Stimulated activated effector memory CD8-positive, alpha-beta T cell treated with anti-CD3 and anti-CD28 coated beads, Interleukin-12 subunit alpha, Interleukin-12 subunit beta, amount 100 ng/mL, for 72 hours (primary cell): Measurements from ENCODE around the gene PRLHR.

ENCODE experiments used
- ATAC-seq: fragments of 150-1000 bp; cut with Tn5 transposase; 2 replicates; pipeline ENCODE4 v1.10.0; 2021
- DNase-seq, 2 donors: peaks; one replicate each; pipeline ENCODE4 v3.0.0; 2021 to 2022; ENCODE audit warnings: low spot score in 2 of 2
- H3K27ac Mint-ChIP-seq: one replicate; pipeline ENCODE4 v1.8.0; 2022; ENCODE audit warnings: mild to moderate bottlenecking, mixed read lengths
- H3K36me3 Mint-ChIP-seq: one replicate; pipeline ENCODE4 v1.8.0; 2022; ENCODE audit warnings: mild to moderate bottlenecking, mixed read lengths
- H3K4me1 Mint-ChIP-seq: one replicate; pipeline ENCODE4 v1.8.0; 2022; ENCODE audit warnings: mixed read lengths
- H3K4me3 Mint-ChIP-seq: one replicate; pipeline ENCODE4 v1.8.0; 2022; ENCODE audit warnings: mild to moderate bottlenecking, mixed read lengths
- H3K9me3 Mint-ChIP-seq: one replicate; pipeline ENCODE4 v1.8.0; 2022; ENCODE audit warnings: mixed read lengths

Gene PRLHR

DNA sequence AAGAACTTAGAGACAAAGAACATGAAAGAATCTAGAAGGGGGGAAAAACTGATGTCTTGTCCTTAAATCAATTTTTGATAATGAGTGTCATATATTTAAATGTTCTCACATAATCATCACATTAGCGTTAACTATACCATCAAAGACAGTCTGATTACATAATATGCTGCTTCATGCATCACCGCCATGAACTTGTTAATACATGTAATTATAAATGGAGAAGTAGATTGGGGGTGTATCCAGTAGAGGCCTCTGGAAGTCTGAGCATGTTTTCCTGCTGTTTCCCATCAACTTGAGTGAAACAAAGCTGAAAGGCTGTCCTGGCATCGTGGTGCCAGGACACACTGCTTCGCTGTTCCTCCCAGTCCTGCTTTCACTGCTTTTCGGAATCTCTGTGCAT, 48.2 kb downstream of the PRLHR start:
- Mint-ChIP-seq H3K36me3 (no peaks in the 10 kb centered on the region), H3K27ac (no peak overlapping the region), H3K4me1 (peaks cover 4% of the 10 kb centered on the region), H3K9me3 (no peaks in the 10 kb centered on the region), H3K4me3 (no peak overlapping the region)
- ATAC-seq = no peak
- no peak for DNase-seq

DNA sequence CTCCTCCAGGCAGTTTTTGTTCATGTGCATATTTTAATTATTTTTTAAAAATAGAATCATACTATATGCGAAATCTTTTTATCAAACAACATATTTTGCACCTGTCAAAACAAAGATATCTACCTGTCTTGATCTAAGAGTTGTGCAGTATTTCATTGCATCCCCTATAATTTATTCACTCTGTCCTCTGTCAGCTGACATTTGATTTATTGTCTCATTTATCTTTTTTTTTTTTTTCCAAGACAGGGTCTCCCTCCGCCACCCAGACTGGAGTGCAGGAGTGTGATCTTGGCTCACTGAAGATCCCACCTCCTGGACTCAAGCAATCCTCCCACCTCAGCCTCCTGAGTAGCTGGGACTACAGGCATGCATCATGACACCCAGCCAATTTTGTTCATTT, 49.0 kb downstream of the PRLHR start:
- DNase-seq (no peak), ATAC-seq (no peak)
- Mint-ChIP-seq H3K4me1 (peaks cover 4% of the 10 kb centered on the region), H3K36me3 (no peaks in the 10 kb centered on the region), H3K27ac (no peak overlapping the region), H3K4me3 (no peak overlapping the region), H3K9me3 (no peaks in the 10 kb centered on the region)

GRCh38 chr10:118545381-118545780, 50.1 kb downstream of the PRLHR start:
- H3K27ac Mint-ChIP-seq = no peak overlapping the region
- no peaks in the 10 kb centered on the region for H3K9me3 Mint-ChIP-seq
- H3K4me1 Mint-ChIP-seq = peaks cover 4% of the 10 kb centered on the region
- H3K36me3 Mint-ChIP-seq = no peaks in the 10 kb centered on the region
- ATAC-seq (no peak), DNase-seq (no peak)
- H3K4me3 Mint-ChIP-seq = no peak overlapping the region

DNA sequence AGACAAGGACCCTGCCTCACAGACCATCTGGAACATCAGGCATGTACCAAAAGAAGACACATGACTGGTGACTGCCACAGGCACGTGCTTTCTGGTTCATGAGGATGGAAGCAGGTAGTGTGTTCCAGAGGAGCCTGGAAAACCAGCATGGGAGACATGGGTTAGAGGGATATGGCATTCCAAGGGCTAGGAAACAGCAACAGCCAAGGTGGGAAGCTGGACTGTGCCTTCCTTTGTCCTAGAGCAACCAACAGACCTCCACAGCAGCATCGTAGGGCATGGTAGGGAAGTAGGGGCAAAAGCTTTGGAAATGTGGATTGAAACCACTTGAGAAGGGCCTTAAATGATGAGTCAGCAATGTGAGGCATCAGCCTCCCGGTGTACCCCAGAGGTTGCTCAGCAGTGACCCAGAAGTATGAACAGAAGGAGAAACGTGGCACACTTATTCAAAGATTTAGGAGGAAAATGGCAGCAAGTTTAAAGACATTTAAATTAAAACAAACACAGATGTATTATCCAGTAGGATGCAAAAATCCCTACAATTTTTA, 51.0 kb downstream of the PRLHR start:
- Mint-ChIP-seq H3K27ac (no peak overlapping the region), H3K4me3 (no peak overlapping the region), H3K9me3 (no peaks in the 10 kb centered on the region), H3K36me3 (no peaks in the 10 kb centered on the region), H3K4me1 (peaks cover 4% of the 10 kb centered on the region)
- ATAC-seq = no peak
- no peak for DNase-seq

- Mint-ChIP-seq H3K4me1 (peaks cover 4% of the 10 kb centered on the region), H3K9me3 (no peaks in the 10 kb centered on the region), H3K4me3 (no peak overlapping the region), H3K36me3 (no peaks in the 10 kb centered on the region), H3K27ac (no peak overlapping the region)
- no peak for DNase-seq
- peak; percentile 74 for ATAC-seq
Observed at GRCh38 chr10:118543714-118544400, 51.6 kb downstream of the PRLHR start.

GRCh38 chr10:118542745-118543144, 52.7 kb downstream of the PRLHR start:
- Mint-ChIP-seq H3K9me3 (no peaks in the 10 kb centered on the region), H3K27ac (no peak overlapping the region), H3K4me3 (no peak overlapping the region), H3K4me1 (peaks cover 4% of the 10 kb centered on the region), H3K36me3 (no peaks in the 10 kb centered on the region)
- no peak for DNase-seq
- ATAC-seq = no peak

- Mint-ChIP-seq H3K4me1 (peaks cover 4% of the 10 kb centered on the region), H3K36me3 (no peaks in the 10 kb centered on the region), H3K4me3 (no peak overlapping the region), H3K27ac (no peak overlapping the region), H3K9me3 (no peaks in the 10 kb centered on the region)
- no peak for ATAC-seq
- DNase-seq = no peak
Observed at GRCh38 chr10:118542205-118542604, 53.2 kb downstream of the PRLHR start.

DNA sequence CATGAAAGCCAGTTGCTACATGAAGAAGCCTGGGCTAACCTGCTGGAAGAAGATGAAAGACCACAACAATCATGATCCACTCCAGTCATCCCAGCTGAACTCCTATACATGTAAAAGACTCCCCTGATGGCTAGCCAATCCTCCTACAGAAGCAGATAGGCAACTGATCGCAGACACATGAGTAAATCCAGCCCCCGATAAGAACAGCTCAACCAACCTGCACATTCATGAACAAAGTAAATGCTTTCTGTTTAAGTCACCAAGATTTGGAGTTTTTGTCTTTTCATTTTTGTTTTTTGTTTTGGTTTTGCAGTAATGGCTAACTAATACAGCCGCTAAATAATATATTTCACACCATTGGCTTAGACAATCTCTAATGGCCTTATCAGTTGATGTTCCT, 53.7 kb downstream of the PRLHR start:
- H3K9me3 Mint-ChIP-seq = no peaks in the 10 kb centered on the region
- no peak overlapping the region for H3K4me3 Mint-ChIP-seq
- no peak for DNase-seq
- no peaks in the 10 kb centered on the region for H3K36me3 Mint-ChIP-seq
- no peak overlapping the region for H3K27ac Mint-ChIP-seq
- H3K4me1 Mint-ChIP-seq = peaks cover 4% of the 10 kb centered on the region
- ATAC-seq = no peak
